NCI-H2081 treated with DMSO at 0.1 percent for 48 hours (cell line): ENCODE measurements around the gene TMEM45B.
"Not testable (repeated sequence)": the region's sequence is repeated elsewhere in the genome, so short reads cannot be mapped to it uniquely, and the experiment has no call there.

Experiments
- DNase-seq: peaks from one replicate; lab custom pipeline; 2025; lab: John Stamatoyannopoulos, UW

The TMEM45B gene

DNA sequence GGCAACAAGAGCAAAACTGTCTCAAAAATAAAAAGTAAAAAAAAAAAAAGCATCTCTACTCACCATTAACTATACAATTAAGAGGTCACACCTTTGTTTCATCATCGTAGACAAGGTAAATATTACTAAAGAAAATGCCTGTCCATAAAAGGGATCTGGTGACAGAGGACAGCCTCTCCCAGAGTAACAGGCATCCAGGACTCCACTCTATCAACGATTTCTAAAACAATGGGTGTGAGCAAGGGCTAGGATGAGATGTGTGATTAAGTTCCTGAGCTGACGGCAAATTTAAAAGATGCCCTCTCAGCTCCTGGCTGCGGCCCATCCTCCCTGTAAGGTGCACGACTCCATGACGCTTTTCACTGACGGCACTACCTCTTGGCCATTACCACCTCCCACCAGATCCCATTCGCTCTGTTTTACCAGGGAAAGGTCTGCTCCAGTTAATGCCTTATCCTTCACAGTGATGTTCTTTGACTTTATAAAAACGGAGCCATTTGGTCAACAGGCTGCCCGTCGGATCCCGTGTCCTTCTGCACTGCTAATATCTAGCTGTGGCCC, 2.3 kb upstream of the TMEM45B start:
- no peak for DNase-seq

DNA sequence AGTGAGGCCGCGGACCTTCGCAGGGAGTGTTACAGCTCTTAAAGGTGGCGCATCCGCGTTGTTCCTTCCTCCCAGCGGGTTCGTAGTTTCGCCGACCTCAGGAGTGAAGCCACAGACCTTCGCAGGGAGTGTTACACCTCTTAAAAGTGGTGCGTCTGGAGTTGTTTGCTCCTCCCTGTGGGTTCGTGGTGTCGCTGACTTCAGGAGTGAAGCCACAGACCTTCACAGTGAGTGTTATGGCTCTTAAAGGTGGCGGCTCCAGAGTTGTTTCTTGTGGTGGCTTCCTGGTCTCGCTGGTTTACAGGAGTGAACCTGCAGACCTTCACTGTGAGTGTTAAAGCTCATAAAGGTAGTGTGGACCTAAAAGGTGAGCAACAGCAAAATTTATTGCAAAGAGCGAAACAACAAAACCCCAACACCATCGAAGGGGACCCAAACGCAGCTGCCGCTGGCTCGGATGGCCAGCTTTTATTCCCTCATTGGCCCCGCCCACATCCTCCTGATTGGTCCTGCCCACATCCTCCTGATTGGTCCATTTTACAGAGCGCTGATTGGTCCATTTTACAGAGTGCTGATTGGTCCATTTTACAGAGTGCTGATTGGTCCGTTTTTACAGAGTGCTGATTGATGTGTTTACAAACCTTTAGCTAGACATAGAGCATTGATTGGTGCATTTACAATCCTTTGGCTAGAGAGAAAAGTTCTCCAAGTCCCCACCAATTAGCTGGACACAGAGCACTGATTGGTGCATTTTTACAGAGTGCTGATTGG, 1.2 kb upstream of the TMEM45B start:
- DNase-seq = no peak

GRCh38 chr11:129817534-129818051, 1.9 kb downstream of the TMEM45B start:
- no peak for DNase-seq

GRCh38 chr11:129818236-129818635, 2.6 kb downstream of the TMEM45B start:
- DNase-seq = not testable (repeated sequence)

DNA sequence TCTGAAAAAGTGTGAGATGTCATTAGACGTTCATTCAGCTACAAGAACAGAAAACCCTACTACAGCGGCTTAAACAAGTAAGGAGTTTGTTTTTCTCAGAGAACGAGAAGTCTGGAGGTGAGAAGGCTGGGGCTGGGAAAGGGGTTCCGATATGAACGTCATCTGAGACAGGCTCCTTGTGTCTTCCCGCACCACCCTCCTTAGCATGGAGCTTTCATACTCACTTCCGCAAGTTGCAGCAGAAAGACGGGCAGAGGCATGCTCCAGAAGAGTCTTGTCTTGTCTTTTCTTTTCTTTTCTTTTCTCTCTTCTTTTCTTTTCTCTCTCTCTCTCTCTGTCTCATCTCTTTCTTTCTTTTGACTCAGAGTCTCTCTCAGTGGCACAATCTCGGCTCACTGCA, 3.6 kb downstream of the TMEM45B start:
- DNase-seq = no peak

- DNase-seq = not testable (repeated sequence)
Observed at GRCh38 chr11:129820228-129820627, 4.6 kb downstream of the TMEM45B start.

GRCh38 chr11:129823281-129823680, 7.6 kb downstream of the TMEM45B start:
- DNase-seq = not testable (repeated sequence)

DNA sequence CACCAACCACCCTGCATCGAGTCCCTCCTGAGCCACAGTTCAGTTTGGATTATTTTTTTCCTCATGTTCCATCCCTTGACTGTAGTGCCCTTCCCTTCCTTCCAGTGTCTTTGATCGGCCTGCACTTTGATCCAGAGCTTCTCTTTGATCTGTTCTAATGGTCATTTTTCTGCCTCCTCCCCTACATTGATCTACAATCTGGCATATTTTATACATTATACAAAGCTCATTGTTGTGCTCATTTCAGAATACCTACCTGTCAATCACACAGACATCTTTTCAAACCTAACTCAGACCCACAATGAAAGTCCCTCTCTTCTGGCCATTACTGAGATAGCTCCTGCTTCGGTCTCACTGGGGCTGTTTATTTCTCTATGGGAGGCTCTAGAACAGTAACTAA, 8.2 kb downstream of the TMEM45B start:
- DNase-seq = not testable (repeated sequence)

GRCh38 chr11:129825380-129825779, 9.7 kb downstream of the TMEM45B start:
- DNase-seq = no peak

GRCh38 chr11:129828301-129828836, 12.7 kb downstream of the TMEM45B start:
- peak; percentile 46 for DNase-seq

GRCh38 chr11:129829497-129829896, 13.8 kb downstream of the TMEM45B start:
- not testable (repeated sequence) for DNase-seq

GRCh38 chr11:129831227-129831626, 15.6 kb downstream of the TMEM45B start:
- DNase-seq = not testable (repeated sequence)

DNA sequence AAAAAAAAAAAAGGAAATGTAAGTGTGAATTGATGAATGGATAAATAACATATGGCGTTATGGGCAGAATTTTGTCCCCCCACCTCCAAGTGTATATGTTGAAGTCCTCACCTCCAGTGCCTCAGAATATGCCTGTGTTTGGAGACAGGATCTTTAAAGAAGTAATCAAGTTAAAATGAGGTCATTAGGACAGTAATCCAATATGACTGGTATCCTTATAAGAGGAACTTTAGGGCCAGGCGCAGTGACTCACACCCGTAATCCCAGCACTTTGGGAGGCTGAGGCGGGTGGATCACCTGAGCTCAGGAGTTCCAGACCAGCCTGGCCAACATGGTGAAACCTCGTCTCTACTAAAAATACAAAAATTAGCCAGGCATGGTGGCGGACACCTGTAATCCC, 17.6 kb downstream of the TMEM45B start:
- not testable (repeated sequence) for DNase-seq

- DNase-seq = not testable (repeated sequence)
Observed at GRCh38 chr11:129836423-129836891, 20.8 kb downstream of the TMEM45B start.

GRCh38 chr11:129836979-129837378, 21.3 kb downstream of the TMEM45B start:
- DNase-seq = no peak

DNA sequence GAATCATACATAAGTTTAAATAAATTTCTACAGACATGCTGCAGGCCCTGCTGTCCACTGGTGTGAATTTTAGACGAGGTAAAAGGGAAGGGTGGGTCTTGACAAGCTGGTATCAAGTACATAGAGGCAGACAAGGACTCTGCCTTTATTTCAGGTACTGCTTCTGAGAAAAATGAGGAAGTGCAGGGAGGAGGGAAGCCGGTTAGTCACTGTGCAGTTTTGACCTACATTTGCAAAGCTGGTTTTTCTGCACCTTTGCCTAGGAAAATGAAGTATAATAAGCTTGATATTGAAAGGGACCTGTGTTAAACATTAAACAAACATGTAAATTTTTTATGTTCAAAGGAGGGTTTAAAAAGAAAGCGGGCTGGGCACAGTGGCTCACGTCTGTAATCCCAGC, 24.6 kb downstream of the TMEM45B start:
- DNase-seq = no peak

DNA sequence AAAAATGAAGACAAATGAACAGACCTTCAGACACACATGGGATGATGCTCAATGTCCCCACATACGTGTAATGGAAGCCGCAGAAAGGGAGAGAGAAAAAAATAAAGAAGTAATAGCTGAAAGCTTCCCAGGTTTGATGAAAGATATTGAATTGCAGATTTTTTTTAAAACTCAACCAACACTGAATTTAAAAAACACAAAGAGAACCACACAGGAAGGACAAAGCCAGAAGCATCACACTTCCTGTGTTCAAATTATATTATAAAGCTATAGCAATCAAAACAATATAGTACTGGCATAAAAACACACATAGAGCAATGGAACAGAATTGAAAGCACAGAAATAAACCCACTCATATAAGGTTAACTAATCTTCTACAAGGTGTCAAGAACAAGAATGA, 26.5 kb downstream of the TMEM45B start:
- DNase-seq = no peak

DNA sequence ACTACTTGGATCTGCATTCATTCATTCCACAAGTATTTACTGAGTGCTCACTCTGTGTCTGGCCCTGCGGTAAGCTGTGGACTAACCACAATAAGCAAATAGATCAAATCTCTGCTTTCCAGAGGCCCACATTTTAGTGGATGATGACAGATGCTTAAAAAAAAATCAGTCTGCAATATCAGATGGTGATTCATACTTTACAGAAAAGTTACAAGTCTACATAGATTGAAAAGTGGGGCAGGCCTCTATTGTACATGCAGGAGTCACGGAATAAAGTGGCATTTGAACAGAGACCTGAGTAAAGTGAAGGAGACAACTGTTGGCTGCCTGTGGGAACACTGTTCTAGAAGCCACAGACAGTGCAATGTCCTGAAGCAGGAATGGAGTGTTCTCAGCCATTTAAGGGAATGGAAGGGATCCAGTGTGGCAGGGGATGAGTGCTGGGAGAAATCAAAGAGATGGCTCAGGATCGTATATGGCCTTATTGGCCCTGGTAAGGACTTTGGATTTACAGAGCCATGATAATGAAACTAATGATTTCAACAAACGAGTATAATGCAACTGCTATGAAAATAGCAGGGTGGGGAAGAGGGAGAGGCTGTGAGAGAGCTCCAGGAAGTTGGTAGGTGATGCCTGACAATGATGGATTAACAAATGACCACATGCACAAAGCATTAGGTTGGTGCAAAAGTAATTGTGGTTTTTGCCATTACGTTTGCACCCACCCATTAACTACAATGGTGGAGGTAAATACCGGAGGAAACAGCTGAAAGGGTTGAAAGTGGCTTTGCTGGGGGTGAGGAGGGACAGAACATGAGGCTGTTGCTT, 31.1 kb downstream of the TMEM45B start:
- DNase-seq = peak; percentile 50

GRCh38 chr11:129847361-129847760, 31.7 kb downstream of the TMEM45B start:
- DNase-seq = not testable (repeated sequence)

DNA sequence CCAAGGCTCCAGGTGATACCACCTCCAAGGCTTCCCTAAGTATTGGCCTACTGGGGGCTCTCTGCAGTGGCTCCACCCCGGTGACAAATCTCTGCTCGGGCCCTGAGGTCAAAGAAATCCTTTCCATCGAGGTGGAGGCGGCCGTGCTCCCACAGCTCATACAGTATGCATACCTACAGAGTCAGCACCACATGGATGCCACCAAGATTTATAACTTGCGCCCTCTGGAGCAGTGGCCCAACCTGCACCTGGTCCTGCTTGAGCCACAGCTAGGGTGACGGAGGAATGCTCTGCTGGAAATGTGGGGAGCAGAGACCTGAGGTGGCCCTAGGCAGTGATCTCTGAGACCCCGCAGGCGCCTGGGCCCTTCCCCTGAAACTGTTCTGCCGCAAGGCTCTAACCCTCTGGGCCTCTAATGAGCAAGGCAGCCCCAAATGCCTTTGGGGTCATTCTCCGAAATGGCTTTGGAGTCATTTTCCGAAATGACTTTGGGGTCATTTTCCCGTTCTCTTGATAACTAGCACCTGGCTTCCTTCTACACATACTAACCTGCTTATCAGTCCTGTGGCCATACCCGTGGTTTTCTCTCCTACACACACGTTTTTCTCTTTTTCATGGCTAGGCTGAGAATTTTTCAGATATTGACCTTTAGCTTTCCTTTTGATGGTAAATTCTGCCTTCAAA, 33.9 kb downstream of the TMEM45B start:
- DNase-seq = no peak

DNA sequence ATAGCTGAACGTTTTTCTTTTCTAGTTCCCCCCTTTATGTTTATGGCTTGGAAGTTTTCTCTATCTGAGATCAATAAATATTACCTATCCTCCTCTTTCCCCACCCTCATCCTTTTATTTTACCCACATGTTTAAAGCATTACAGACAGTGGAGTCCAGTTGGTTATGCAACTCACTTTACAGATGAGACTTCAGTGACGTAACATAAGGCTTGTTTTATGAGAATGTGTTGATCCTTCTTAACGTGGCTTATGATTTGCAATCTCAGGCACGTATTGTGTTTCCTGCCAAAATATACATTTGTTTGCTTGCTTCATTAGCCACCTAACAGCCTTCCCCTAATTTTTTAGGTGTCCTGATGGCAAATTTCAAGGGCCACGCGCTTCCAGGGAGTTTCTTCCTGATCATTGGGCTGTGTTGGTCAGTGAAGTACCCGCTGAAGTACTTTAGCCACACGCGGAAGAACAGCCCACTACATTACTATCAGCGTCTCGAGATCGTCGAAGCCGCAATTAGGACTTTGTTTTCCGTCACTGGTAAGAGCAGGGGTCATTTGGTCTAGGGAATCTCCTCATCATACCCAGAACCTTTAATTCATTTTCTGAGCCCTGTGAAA, 36.6 kb downstream of the TMEM45B start:
- no peak for DNase-seq
